Spinal cord (tissue), 10 donors: ENCODE measurements around the gene SECTM1. TPM values are rescaled to one million over a fixed set of nuclear protein-coding genes. Genes with fewer than 3 reads are reported as not detected.
A peak's percentile ranks its signal among the peaks of the same experiment; 100 is the strongest.
"Not testable (repeated sequence)": the region's sequence is repeated elsewhere in the genome, so short reads cannot be mapped to it uniquely, and the experiment has no call there.

Source experiments
- DNase-seq, 6 donors: peaks; one replicate each; pipeline versions ENCODE4 v3.0.0 to v3.0.0-alpha.2; 2013 to 2015; ENCODE audit warnings: low spot score in 6 of 6, low read depth in 4 of 6
- H3K27ac ChIP-seq: one replicate; pipeline ENCODE4 v1.5.1; 2013; ENCODE audit warnings: low read depth, low read length, control low read depth
- H3K27me3 ChIP-seq: one replicate; pipeline ENCODE4 v1.6.1; 2013; ENCODE audit warnings: low read length; ENCODE audit not compliant: control insufficient read depth, insufficient read depth
- H3K36me3 ChIP-seq: one replicate; pipeline ENCODE4 v1.6.1; 2013; ENCODE audit warnings: low read length; ENCODE audit not compliant: control insufficient read depth, insufficient read depth
- H3K4me1 ChIP-seq: one replicate; pipeline ENCODE4 v1.6.1; 2013; ENCODE audit warnings: low read length; ENCODE audit not compliant: control insufficient read depth, insufficient read depth
- H3K4me3 ChIP-seq: one replicate; pipeline ENCODE4 v1.5.1; 2013; ENCODE audit warnings: low read depth, low read length, control low read depth
- H3K9me3 ChIP-seq: one replicate; pipeline ENCODE4 v1.6.1; 2013; ENCODE audit warnings: low read length; ENCODE audit not compliant: control insufficient read depth, insufficient read depth
- WGBS: methylation state at CpG from one replicate; pipeline ENCODE4 v1.1.5; 2013; ENCODE audit warnings: missing lambda C conversion rate; ENCODE audit not compliant: insufficient coverage; 5-methylcytosine and 5-hydroxymethylcytosine counted together
- polyA plus RNA-seq, 2 donors: library from polyadenylated mRNA; unstranded; fragments of 120-200 nt; gene quantifications; one replicate each; pipeline ENCODE4 v1.2.1, GENCODE V29; 2013; ENCODE audit not compliant: insufficient read length in 2 of 2
- total RNA-seq, 2 donors: library from RNA; depleted of rRNA in 1 of 2; stranded (reverse); fragments of 120-200 nt in 1 of 2; fragments of >200 nt in 1 of 2; gene quantifications; one replicate each; pipeline versions ENCODE4 v1.2.3 to v1.2.4, GENCODE V29; 2013 to 2014
- donor health status: healthy.

Gene SECTM1
- total and polyA plus RNA-seq, 4 donors: 1.9 to 7.4 (median 3.0) TPM

DNA sequence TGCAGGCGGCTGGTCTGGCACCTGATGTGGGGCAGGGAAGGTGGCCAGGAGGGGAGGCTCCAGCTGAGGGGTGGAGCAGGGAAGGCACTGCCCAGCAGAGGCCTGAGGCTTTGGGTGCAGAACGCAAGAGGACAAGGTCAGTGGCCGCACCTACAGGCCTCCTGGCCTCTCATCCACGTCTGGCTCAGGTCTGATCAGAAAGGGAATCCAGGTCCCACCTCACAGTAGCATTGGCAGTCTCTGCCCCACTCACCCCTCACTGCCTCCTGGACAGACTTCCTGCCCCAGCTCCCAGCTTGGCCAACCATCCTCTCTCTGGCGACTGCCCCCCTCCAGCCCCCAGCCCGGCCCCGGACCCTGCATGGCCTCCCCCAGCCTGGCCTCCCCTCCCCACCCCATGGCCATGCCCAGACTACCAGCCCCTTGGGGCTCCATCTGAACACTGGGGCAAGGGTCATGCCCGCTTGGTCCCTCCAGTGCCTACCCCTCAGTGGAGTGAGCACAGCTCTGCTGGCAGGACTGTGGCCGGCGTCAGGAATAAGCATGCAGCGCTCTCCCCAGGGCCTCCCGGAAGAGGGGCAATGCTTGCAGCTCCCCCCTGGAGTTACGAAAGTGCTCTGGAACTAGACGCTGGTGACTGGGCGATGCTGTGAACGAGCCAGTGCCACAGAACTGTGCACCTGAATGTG lies 42.6 kb upstream of the SECTM1 start:
- WGBS: 76% methylated on average over 14 of the region's 16 CpGs
- peaks cover 25% of the 10 kb centered on the region for H3K4me1 ChIP-seq
- H3K27ac ChIP-seq: no peak overlapping the region
- H3K9me3 ChIP-seq: no peaks in the 10 kb centered on the region
- peaks cover 3% of the 10 kb centered on the region for H3K36me3 ChIP-seq
- H3K27me3 ChIP-seq: peaks cover 42% of the 10 kb centered on the region
- H3K4me3 ChIP-seq: no peak overlapping the region
- DNase-seq: no peak

DNA sequence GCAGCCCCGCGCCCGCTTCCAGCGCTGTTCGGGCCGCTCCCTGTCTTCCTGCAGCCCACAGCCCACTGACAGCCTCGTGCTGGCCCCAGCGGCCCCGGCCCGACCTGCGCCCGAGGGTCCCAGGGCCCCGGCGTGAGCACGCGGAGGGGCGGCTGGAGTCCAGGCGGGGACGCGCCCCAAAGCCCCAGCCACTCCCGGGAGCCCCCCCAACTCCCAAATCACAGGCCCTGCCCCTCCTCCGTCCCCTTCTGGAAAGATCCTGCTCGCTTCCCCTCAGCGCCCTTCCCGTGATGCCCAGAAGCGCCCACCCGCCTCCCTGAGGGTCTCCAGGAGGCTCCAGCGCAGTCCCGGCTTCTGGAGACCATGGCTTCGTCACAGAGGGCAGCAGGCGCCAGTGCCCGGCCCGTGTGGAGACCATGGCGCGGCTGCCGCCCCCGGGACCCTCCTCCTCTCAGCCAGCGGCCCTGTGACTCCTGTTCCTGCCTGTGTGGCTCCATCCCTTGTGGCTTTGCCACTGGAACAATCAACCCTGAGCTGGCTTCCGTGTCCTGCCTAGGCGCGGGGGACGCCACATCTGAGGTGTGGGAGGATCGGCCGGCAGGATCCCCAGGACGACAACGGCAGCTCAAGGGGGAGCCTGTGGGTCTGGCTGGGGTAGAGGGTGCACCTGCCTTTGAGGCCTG lies 41.9 kb upstream of the SECTM1 start:
- Histone ChIP-seq H3K9me3 (no peaks in the 10 kb centered on the region), H3K27me3 (peaks cover 46% of the 10 kb centered on the region)

DNA sequence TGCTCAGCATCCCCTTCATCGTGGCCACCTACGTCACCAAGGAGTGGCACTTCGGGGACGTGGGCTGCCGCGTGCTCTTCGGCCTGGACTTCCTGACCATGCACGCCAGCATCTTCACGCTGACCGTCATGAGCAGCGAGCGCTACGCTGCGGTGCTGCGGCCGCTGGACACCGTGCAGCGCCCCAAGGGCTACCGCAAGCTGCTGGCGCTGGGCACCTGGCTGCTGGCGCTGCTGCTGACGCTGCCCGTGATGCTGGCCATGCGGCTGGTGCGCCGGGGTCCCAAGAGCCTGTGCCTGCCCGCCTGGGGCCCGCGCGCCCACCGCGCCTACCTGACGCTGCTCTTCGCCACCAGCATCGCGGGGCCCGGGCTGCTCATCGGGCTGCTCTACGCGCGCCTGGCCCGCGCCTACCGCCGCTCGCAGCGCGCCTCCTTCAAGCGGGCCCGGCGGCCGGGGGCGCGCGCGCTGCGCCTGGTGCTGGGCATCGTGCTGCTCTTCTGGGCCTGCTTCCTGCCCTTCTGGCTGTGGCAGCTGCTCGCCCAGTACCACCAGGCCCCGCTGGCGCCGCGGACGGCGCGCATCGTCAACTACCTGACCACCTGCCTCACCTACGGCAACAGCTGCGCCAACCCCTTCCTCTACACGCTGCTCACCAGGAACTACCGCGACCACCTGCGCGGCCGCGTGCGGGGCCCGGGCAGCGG lies 41.2 kb upstream of the SECTM1 start:
- no peak overlapping the region for H3K27ac ChIP-seq

More for the DNA sequence above, 41.9 kb upstream of the SECTM1 start:
- H3K4me3 ChIP-seq: no peak overlapping the region
- WGBS: 59% methylated on average over 46 of the region's 46 CpGs
- H3K36me3 ChIP-seq: peaks cover 3% of the 10 kb centered on the region
- peaks cover 32% of the 10 kb centered on the region for H3K4me1 ChIP-seq
- no peak for DNase-seq
- no peak overlapping the region for H3K27ac ChIP-seq

DNA sequence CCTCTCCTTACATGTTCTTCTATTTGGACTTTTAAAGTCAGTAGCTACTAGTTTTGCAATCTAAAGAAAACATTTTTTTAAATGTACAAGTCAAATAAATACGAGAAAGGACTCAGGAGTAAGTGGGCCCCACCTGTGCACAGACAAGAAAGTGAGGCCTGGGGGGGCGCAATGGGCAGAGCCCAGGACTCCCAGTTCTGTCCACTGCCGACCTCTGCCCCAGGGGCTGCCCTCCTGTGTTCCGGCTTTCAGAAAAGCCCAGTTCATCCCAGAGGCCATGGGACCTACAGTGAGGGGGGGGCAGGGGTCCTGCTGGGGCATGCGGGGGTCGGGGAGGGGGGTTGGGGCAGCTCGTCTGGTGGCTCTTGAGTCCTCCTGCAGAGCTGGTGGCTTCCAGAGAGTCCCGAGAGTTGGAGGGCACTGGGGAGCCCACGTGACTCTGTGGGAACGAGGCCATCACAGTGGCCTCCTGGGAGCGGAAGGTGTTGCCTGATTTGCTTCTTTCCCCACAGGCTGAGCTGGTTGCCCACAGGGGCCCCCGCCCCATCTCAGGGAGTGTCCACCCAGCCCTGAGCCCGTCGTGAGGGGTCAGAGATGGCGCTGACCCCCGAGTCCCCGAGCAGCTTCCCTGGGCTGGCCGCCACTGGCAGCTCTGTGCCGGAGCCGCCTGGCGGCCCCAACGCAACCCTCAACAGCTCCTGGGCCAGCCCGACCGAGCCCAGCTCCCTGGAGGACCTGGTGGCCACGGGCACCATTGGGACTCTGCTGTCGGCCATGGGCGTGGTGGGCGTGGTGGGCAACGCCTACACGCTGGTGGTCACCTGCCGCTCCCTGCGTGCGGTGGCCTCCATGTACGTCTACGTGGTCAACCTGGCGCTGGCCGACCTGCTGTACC lies 40.4 kb upstream of the SECTM1 start:
- DNase-seq: no peak
- WGBS: 84% methylated on average over 34 of the region's 37 CpGs
- no peaks in the 10 kb centered on the region for H3K9me3 ChIP-seq
- peaks cover 52% of the 10 kb centered on the region for H3K27me3 ChIP-seq
- H3K4me1 ChIP-seq: peaks cover 26% of the 10 kb centered on the region
- H3K4me3 ChIP-seq: no peak overlapping the region
- peaks cover 3% of the 10 kb centered on the region for H3K36me3 ChIP-seq
- no peak overlapping the region for H3K27ac ChIP-seq

More for the DNA sequence above, 41.2 kb upstream of the SECTM1 start:
- H3K9me3 ChIP-seq: no peaks in the 10 kb centered on the region
- H3K27me3 ChIP-seq: peaks cover 46% of the 10 kb centered on the region
- H3K4me3 ChIP-seq: no peak overlapping the region
- peaks cover 30% of the 10 kb centered on the region for H3K4me1 ChIP-seq
- peak in 2 of 6 donors; percentile 29 to 40 for DNase-seq
- WGBS: 27% methylated on average over 79 of the region's 79 CpGs
- peaks cover 3% of the 10 kb centered on the region for H3K36me3 ChIP-seq

DNA sequence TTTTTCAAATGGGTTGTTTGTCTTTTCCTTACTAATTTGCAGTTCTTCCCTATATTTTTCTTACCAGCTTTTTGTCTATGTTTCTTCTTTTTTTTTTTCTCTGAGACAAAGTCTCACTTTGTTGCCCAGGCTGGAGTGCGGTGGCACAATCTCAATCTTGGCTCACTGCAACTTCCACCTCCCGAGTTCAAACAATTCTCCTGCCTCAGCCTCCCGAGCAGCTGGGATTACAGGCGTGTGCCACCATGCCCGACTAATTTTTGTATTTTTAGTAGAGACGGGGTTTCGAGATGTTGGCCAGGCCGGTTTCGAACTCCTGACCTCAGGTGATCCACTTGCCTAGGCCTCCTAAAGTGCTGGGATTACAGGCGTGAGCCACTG lies 39.5 kb upstream of the SECTM1 start:
- H3K36me3 ChIP-seq, H3K4me3 ChIP-seq, H3K27ac ChIP-seq, DNase-seq, H3K9me3 ChIP-seq: not testable (repeated sequence)
- 92% methylated on average over 7 of the region's 10 CpGs for WGBS
- Histone ChIP-seq H3K4me1 (peaks cover 19% of the 10 kb centered on the region), H3K27me3 (peaks cover 52% of the 10 kb centered on the region)

DNA sequence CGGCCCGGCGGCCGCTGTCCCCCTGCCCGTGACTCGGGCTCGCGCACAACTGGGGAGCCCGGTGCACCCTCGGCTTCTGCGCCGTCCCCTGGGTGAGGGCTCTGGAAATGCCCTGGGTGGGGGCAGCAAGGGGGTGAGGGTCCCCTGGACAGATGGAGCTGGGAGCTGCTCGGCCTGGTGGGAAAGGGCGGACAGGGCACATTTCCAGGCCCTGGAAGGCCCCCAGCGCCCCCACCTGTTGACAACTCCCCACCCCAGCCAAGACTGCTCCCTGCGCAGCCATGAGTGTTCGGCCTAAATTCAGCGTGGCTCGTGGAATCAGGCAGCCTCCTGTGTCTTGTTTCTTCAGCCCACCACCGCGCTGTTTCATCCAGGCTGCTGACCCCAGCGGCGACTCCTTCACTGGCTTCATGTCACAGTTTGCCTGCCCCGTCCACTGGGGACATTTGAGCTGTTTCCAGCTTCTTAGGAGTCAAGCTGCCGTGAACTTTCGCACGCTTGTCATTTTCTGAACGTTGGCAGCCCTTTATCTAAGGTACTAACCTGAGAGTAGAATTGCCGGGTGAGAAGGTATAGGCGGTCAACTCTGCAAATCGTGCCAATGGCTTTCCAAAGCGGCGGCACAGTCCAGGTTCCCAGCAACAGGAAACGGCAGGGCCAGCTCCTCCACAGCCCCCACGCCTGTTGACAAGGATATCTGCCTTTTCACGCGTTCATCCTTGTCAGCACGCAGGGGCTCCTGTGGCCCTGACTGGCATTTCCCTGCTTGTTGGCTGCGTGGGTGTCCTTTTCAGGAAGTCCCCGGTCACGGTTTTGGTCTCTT lies 38.9 kb upstream of the SECTM1 start:
- H3K4me1 ChIP-seq: peaks cover 18% of the 10 kb centered on the region
- DNase-seq: no peak
- H3K27me3 ChIP-seq: peaks cover 52% of the 10 kb centered on the region
- H3K36me3 ChIP-seq: peaks cover 3% of the 10 kb centered on the region
- no peak overlapping the region for H3K4me3 ChIP-seq
- WGBS: 46% methylated on average over 40 of the region's 41 CpGs
- H3K27ac ChIP-seq: no peak overlapping the region
- no peaks in the 10 kb centered on the region for H3K9me3 ChIP-seq

DNA sequence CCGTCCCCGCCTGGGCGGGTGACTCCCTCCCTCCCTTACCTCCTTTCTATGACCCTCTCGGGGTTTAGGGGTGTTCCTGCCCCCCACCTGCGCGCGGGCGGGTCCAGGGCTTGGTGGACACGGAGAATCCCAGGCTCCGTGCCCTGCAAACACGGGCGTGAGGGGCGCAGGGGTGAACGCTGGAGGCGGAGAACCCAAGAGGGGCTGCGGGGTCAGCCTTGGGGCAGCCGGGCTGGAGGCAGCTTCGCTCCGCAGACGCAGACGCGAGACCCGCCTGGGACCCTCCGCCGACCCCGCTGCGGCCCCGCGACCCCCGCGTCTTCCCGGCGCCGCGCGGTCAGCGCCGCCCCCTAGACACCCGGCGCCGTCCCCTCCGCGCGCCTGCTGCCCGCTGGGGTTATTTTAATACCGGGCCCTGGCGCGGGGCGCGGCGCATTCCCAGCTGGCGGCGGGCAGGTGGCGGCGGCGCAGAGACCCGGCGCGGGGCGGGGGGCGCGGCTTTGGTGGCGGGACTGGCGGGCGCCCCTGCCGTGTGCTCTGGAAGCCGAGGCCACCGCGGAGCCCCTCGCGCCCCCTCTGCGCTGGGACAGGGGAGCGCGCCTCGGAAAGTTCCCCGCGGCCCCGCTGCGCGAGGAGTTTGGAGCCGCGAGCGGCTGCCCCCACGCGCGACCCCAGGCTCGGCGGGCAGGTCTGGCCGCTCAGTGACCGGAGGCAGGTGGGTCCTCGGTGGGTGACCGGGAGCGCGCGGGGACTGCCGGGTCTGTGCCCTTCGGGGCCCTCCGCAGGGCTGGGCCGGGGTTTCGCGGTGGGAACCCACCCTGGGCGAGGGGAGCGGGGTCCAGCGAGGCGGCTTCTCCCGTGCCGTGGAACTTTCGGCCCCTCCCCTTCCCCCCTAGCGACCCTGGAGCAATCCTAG lies 38.0 kb upstream of the SECTM1 start, which contains the start of gene UTS2R:
TSS of gene UTS2R (plus strand) at position 433 of the 916 bp plus-strand sequence. CDS start 2,560 bp downstream, outside the sequence.
- H3K36me3 ChIP-seq: peaks cover 3% of the 10 kb centered on the region
- WGBS: 3% methylated on average over 104 of the region's 109 CpGs
- H3K4me3 ChIP-seq: no peak within 1 kb of the TSS
- H3K4me1 ChIP-seq: peaks cover 18% of the 10 kb centered on the region
- peaks cover 52% of the 10 kb centered on the region for H3K27me3 ChIP-seq
- DNase-seq: no peak
- H3K27ac ChIP-seq: no peak within 1 kb of the TSS
- no peaks in the 10 kb centered on the region for H3K9me3 ChIP-seq
